UCSD-AML1 (cell line): ENCODE results near the gene P2RY4.
"Not testable (repeated sequence)": the region's sequence is repeated elsewhere in the genome, so short reads cannot be mapped to it uniquely, and the experiment has no call there.

ENCODE experiments used
- DNase-seq: peaks from one replicate; lab custom pipeline; 2025; ENCODE audit not compliant: unreplicated experiment; lab: John Stamatoyannopoulos, UW

Gene P2RY4

DNA sequence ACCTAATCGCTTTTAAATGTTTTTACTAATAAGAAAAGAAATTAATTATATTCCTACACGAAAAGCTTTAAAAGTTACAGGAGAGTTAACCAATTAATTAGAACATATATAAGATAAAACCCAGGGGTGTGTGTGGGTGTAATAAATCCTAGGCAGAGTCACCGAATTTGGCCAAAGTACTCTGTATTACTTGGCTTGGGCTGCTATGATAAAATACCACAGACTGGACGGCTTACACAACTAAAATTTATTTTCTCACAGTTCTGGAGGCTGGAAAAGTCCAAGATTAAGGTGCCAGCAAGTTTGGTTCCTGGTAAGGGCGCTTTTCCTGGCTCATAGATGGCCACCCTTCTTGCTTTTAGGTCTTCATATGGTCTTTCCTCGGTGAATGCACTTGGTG lies 15.1 kb downstream of the P2RY4 start:
- no peak for DNase-seq

DNA sequence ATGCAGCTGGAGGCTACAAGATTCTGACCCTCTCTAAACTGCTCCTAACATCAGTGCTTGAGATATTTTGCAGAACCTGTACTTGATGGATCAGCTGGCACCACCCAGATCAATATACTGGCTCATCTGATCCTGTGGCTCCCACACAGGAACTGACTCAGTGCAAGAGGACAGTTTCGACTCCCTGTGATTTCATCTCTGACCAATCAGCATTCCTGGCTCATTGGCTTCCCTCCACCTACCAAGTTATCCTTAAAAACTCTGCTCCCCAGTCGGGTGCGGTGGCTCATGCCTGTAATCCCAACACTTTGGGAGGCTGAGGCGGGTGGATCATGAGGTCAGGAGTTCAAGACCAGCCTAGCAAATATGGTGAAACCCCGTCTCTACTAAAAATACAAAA lies 16.4 kb downstream of the P2RY4 start:
- not testable (repeated sequence) for DNase-seq

DNA sequence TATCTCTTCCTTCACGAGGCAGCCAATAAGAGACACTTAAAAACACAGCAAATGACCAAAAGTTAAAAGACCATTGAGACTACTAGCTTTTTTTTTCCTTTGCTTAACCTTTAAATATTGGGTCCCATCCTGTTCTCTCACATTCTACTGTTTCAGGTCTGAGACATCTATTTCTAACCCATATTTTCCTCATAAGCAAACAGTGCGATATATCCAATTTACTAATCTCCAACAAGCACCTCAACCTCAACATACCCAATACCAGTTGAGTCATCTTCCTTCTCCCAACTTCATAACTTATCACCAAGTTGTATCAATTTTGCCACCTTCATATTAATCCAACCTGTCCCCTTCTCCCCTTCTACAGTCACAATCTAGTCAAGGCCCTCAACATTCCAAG lies 18.5 kb downstream of the P2RY4 start:
- no peak for DNase-seq

DNA sequence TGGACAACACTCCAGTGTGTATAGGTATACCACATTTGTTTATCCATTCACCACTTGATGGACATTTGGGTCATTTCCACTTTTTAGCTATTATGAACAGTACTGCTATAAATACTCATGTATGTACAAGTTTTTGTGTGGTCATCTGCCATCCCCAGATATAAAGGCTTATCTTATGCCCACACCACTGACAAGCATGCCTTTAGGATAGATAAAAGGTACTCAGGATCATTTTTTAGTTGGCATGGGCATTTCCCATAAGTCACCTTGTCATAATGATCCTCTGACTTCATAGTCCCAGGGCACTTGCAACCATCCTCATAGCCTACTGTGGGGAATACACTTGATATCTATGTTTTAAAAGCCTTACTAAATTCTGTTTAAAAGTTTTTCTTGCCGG lies 19.3 kb downstream of the P2RY4 start:
- no peak for DNase-seq

DNA sequence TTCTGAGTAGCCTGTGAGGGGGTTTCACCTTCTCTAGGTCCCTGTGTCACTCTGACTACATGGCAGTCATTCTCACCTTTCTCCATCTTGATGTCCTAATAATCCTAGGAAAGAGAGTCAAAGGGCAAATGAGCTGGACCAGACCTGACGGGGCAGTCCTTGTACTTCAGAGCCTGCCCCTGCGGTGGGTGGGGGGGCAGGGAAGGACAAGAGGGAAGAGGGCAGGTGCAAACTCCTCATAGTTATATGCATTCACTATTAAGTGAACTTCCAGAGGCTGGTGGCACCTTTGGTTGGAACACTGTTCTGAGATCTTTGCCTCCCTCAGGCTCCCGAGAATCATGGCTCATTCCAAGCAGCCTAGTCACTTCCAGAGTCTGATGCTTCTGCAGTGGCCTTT lies 25.6 kb downstream of the P2RY4 start, which contains the start of gene AWAT1:
Gene AWAT1, plus strand, starts transcription at position 301 of the 400 bp plus-strand sequence. Its CDS starts 41 bp downstream, at position 342.
- no peak for DNase-seq

DNA sequence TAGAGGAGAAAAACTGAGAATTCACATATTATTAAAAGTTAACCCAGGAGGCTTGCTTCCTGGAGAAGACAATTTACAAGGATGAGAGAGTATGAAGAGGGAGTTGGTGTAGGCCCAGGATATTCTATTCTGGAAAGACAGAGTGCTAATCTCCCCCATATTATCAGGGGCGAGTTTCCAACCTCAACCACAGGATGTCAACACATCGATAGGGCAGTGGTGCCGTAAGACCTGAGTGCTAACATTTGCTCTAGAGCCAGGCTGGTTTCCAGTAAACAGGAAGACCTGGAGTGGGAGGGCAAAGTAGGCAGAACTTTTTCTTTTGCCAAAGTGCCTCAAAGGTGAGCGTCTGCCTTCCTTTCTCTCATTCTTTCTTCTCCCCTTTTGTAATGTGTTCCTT lies 28.3 kb downstream of the P2RY4 start:
- DNase-seq, result no peak

DNA sequence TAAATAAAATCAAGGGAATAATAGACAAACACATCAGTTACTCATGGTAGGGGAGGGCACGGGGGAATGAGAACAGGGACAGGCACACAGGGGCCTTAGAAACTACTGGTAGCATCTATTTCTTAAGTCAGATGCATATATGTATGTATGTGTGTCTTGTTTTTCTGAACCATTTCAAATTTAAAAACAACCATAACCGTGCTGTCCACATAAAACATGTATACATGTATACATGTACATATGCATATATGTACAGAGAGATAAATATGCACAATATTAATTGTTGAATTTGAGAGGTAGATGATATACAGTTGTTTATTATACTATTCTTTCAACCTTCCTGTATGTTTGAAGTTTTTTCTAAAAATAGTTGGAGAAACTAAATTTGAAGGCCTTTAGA lies 33.3 kb downstream of the P2RY4 start:
- DNase-seq, result no peak

DNA sequence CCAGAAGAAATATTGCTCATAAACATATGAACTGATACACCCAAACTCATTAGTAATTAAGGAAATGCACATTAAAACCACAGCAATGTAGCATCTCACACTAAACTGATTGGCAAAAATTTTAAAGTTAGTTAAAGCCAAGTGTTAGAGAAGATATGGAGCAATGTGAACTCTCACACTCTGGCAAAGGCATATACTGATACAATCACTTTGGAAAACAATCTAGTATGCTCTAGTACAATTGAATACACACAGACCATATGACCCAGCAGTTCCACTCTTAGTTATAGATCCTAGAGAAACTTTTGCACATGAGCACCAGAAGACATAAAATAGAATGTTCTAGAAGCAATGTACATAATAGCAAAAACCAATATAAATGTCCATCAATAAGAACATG lies 34.0 kb downstream of the P2RY4 start:
- no peak for DNase-seq

DNA sequence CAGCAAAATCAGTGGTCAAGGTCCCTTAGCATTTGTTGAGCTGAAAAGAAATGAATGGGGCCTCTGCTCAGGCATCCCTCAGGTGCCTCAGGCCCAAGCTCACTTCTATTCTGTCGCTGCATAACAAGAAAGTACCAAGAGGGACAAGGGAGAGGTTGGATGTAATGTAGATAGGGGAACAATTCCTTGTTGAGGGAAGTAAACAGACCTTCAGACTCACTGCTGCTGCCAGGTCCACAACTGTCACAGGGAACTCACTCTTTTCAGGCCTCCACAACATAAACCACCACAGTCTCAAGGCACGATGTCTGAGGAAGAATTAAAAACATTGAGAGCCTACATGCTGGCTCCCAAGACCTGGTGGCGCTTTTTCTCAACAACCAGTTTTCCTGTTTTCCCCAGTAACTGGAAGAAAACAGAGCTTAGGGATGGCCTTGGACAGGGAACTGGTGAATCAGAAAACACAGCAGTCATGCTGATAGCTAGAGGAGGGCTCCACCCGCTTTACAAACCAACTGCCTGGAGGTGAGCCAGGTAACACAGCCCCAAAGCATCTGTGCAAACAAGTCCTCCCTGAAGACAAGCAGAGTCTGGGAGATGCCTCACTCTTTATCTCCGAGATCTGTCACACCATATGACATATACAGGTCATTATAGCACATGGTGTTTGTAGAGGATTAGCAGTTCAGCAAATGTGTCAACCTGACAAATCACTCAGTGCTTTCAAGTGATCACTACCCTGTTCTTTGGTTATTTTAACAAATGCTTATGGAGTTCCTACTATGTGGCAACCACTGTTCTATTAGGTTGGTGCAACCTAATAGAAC lies 39.9 kb downstream of the P2RY4 start:
- DNase-seq, result no peak

DNA sequence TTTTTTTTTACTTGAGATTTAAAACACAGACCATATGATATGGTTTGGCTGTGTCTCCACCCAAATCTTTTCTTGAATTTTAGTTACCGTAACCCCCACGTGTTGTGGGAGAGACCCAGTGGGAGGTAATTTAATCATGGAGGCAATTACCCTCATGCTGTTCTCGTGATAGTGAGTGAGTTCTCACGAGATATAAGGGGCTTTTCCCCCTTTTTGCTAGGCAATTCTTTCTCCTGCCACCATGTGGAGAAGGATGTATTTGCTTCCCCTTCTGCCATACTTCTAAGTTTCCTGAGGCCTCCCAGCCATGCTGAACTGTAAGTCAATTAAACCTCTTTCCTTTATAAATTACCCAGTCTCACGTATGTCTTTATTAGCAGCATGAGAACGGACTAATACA lies 50.4 kb downstream of the P2RY4 start:
- not testable (repeated sequence) for DNase-seq

DNA sequence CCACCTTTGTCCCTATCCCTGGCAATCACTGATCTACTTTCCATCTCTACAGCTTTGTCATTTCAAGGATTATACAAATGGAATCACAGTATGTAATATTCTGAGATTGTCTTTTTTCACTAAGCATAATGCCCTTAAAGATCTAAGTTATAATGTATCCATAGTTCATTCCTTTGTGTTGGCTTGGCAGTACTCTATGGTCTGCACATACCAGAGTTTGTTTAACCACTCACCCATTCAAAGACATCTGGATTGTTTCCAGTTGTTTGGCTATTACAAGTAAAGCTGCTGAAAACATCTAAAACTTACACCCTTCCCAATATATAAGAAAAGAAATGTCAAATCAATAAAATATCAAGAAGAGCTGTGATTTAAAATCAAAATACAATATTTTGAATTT lies 51.5 kb downstream of the P2RY4 start:
- DNase-seq, result no peak
